Type B pancreatic cell (in vitro differentiated cells): ENCODE results near the gene SELE. TPM values are rescaled to one million over a fixed set of nuclear protein-coding genes. Genes with fewer than 3 reads are reported as not detected.
"Not testable (repeated sequence)": the region's sequence is repeated elsewhere in the genome, so short reads cannot be mapped to it uniquely, and the experiment has no call there.

Experiments
- DNase-seq: peaks from one replicate; pipeline ENCODE4 v3.0.0; 2021; ENCODE audit warnings: mixed read lengths; ENCODE audit not compliant: unreplicated experiment; ENCODE audit errors: extremely low spot score
- H3K27ac Mint-ChIP-seq: 2 replicates; pipeline ENCODE4 v1.8.0; 2021; ENCODE audit warnings: mild to moderate bottlenecking, mixed read lengths
- H3K27me3 Mint-ChIP-seq: 2 replicates; pipeline ENCODE4 v1.8.0; 2021; ENCODE audit warnings: mixed read lengths
- H3K36me3 Mint-ChIP-seq: 2 replicates; pipeline ENCODE4 v1.8.0; 2021; ENCODE audit warnings: mixed read lengths
- H3K4me1 Mint-ChIP-seq: one replicate; pipeline ENCODE4 v1.8.0; 2021; ENCODE audit warnings: mixed read lengths; ENCODE audit not compliant: unreplicated experiment
- H3K4me3 Mint-ChIP-seq: 2 replicates; pipeline ENCODE4 v1.8.0; 2021; ENCODE audit warnings: mild to moderate bottlenecking, mixed read lengths
- H3K9me3 Mint-ChIP-seq: 2 replicates; pipeline ENCODE4 v1.8.0; 2021; ENCODE audit warnings: mixed read lengths
- total RNA-seq: library from RNA; stranded (reverse); gene quantifications from 2 replicates; pipeline ENCODE4 v1.2.1, GENCODE V29; 2021; ENCODE audit warnings: low replicate concordance
- TF ChIP-seq, protein P1 (sequence below): fragments of 200-600 bp; sonication (generic); conservative IDR thresholded peaks from 2 replicates; pipeline ENCODE4 v1.5.0; 2021; ENCODE audit warnings: antibody characterized with exemption, mild to moderate bottlenecking

Gene SELE
- total RNA-seq, 1 donor from 2014 or later: 0.12 TPM

GRCh38 chr1:169723763-169724162 is 10.1 kb downstream of the SELE start:
- peaks cover 2% of the 10 kb centered on the region for H3K9me3 Mint-ChIP-seq
- no peaks in the 10 kb centered on the region for H3K27me3 Mint-ChIP-seq
- H3K4me3 Mint-ChIP-seq: no peak overlapping the region
- no peak for DNase-seq
- TF ChIP-seq, protein P1, sequence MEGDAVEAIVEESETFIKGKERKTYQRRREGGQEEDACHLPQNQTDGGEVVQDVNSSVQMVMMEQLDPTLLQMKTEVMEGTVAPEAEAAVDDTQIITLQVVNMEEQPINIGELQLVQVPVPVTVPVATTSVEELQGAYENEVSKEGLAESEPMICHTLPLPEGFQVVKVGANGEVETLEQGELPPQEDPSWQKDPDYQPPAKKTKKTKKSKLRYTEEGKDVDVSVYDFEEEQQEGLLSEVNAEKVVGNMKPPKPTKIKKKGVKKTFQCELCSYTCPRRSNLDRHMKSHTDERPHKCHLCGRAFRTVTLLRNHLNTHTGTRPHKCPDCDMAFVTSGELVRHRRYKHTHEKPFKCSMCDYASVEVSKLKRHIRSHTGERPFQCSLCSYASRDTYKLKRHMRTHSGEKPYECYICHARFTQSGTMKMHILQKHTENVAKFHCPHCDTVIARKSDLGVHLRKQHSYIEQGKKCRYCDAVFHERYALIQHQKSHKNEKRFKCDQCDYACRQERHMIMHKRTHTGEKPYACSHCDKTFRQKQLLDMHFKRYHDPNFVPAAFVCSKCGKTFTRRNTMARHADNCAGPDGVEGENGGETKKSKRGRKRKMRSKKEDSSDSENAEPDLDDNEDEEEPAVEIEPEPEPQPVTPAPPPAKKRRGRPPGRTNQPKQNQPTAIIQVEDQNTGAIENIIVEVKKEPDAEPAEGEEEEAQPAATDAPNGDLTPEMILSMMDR: no peak
- H3K27ac Mint-ChIP-seq: no peak overlapping the region
- no peaks in the 10 kb centered on the region for H3K36me3 Mint-ChIP-seq
- peaks cover 5% of the 10 kb centered on the region for H3K4me1 Mint-ChIP-seq

- TF ChIP-seq, protein P1: no peak
- no peak for DNase-seq
- no peak overlapping the region for H3K27ac Mint-ChIP-seq
- H3K36me3 Mint-ChIP-seq: no peaks in the 10 kb centered on the region
- H3K27me3 Mint-ChIP-seq: no peaks in the 10 kb centered on the region
- peaks cover 5% of the 10 kb centered on the region for H3K9me3 Mint-ChIP-seq
- H3K4me1 Mint-ChIP-seq: peaks cover 5% of the 10 kb centered on the region
- H3K4me3 Mint-ChIP-seq: no peak overlapping the region
Measured at GRCh38 chr1:169722779-169723178, 11.1 kb downstream of the SELE start.

DNA sequence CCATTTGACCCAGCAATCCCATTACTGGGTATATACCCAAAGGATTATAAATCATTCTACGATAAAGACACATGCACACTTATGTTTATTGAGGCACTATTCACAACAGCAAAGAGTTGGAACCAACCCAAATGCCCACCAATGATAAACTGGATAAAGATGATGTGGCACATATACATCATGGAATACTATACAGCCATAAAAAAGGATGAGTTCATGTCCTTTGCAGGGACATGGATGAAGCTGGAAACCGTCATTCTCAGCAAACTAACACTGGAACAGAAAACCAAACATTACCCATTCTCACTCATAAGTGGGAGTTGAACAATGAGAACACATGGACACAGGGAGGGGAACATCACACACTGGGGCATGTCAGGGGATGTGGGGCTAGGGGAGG is 18.8 kb downstream of the SELE start:
- H3K27me3 Mint-ChIP-seq, H3K27ac Mint-ChIP-seq, DNase-seq, H3K4me3 Mint-ChIP-seq, H3K36me3 Mint-ChIP-seq, H3K4me1 Mint-ChIP-seq: not testable (repeated sequence)
- peaks cover 11% of the 10 kb centered on the region for H3K9me3 Mint-ChIP-seq

GRCh38 chr1:169713090-169713489 is 20.8 kb downstream of the SELE start:
- not testable (repeated sequence) for H3K9me3 Mint-ChIP-seq, H3K27ac Mint-ChIP-seq, H3K36me3 Mint-ChIP-seq, H3K27me3 Mint-ChIP-seq, H3K4me3 Mint-ChIP-seq, H3K4me1 Mint-ChIP-seq, DNase-seq

GRCh38 chr1:169712309-169712631 is 21.6 kb downstream of the SELE start:
- no peak for DNase-seq
- no peaks in the 10 kb centered on the region for H3K27me3 Mint-ChIP-seq
- H3K9me3 Mint-ChIP-seq: peaks cover 4% of the 10 kb centered on the region
- no peak overlapping the region for H3K27ac Mint-ChIP-seq
- H3K36me3 Mint-ChIP-seq: no peaks in the 10 kb centered on the region
- H3K4me3 Mint-ChIP-seq: no peak overlapping the region
- TF ChIP-seq, protein P1: peak; percentile 9
- H3K4me1 Mint-ChIP-seq: peaks cover 7% of the 10 kb centered on the region

DNA sequence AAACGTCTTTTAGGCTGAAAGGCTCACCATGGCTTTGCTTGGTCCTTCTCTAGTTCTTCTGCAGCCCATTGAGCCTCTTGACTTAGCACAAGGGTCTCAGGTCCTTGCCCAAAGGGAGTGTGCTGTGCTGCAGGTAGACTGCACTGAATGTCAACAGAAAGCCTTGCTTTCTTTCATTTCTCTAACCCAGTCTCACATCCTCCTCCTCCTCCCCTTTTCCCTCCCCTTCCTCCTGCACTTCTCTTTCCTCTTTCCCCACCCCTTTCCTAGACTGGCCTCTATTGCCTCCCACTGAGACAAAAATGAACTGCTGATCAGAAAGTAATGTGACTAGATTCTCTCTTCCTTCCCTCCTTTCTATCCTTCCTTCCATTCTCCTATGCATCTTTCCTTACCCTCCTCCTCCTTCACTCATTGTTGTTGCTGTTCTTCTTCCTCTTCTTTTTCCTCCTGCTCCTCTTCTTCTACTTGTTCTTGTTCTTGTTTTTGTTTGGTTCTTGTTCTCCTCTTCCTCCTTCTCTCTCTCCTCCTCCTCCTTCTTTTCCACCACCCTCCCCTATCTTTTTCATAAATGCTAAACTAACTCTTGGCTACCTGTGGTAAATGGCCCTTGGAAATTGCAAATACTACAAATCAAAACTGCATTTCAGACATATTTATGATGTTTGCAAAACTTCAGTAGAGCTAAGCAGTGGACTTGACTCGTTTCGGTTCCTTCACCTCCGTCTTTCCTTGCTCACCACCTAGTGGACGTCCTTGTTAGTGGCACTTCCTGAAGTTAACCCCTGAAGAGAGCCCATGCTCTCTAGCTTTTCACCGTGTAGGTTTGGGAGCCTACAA is 22.2 kb downstream of the SELE start, which contains the start of gene SELL:
Gene SELL (minus strand): TSS at position 152 of the 840 bp plus-strand sequence. CDS start 122 bp downstream, at position 30.
- no peak for DNase-seq
- TF ChIP-seq, protein P1: peak; percentile 82
- Mint-ChIP-seq H3K4me3 (peak within 1 kb of the TSS; percentile 65), H3K27me3 (peaks cover 3% of the 10 kb centered on the region), H3K4me1 (peaks cover 7% of the 10 kb centered on the region), H3K36me3 (no peaks in the 10 kb centered on the region), H3K9me3 (no peaks in the 10 kb centered on the region), H3K27ac (peak within 1 kb of the TSS; percentile 0)
